ENCODE measurements around the gene RHBDF2.
A peak's percentile ranks its signal among the peaks of the same experiment; 100 is the strongest.
"Not testable (repeated sequence)": the region's sequence is repeated elsewhere in the genome, so short reads cannot be mapped to it uniquely, and the experiment has no call there.

RHBDF2 gene

GRCh38 chr17:76517638-76518038 is 16.4 kb upstream of the RHBDF2 start:
- H3K4me3 Mint-ChIP-seq = no peak overlapping the region
- peaks cover 41% of the 10 kb centered on the region for H3K4me1 Mint-ChIP-seq
- H3K27me3 Mint-ChIP-seq = no peaks in the 10 kb centered on the region
- H3K27ac Mint-ChIP-seq = no peak overlapping the region
- no peaks in the 10 kb centered on the region for H3K36me3 Mint-ChIP-seq
- H3K9me3 Mint-ChIP-seq = no peaks in the 10 kb centered on the region

- Mint-ChIP-seq H3K4me1 (peaks cover 46% of the 10 kb centered on the region), H3K36me3 (no peaks in the 10 kb centered on the region), H3K9me3 (no peaks in the 10 kb centered on the region)
These were observed 14.2 kb upstream of the RHBDF2 start for GRCh38 chr17:76515274-76515949.

GRCh38 chr17:76514355-76514754 is 13.1 kb upstream of the RHBDF2 start:
- H3K9me3 Mint-ChIP-seq, H3K27me3 Mint-ChIP-seq, H3K36me3 Mint-ChIP-seq: not testable (repeated sequence)
- H3K4me1 Mint-ChIP-seq = peaks cover 46% of the 10 kb centered on the region
- peak overlapping the region; percentile 77 for H3K27ac Mint-ChIP-seq
- H3K4me3 Mint-ChIP-seq = peak overlapping the region; percentile 82

More at GRCh38 chr17:76515274-76515949, 14.2 kb upstream of the RHBDF2 start:
- Mint-ChIP-seq H3K4me3 (peak overlapping the region; percentile 82), H3K27ac (peak overlapping the region; percentile 82), H3K27me3 (no peaks in the 10 kb centered on the region)

- no peak overlapping the region for H3K4me3 Mint-ChIP-seq
- peaks cover 42% of the 10 kb centered on the region for H3K4me1 Mint-ChIP-seq
- H3K36me3 Mint-ChIP-seq = no peaks in the 10 kb centered on the region
- no peaks in the 10 kb centered on the region for H3K9me3 Mint-ChIP-seq
- no peaks in the 10 kb centered on the region for H3K27me3 Mint-ChIP-seq
- peak overlapping the region; percentile 83 for H3K27ac Mint-ChIP-seq
These were observed 12.1 kb upstream of the RHBDF2 start for GRCh38 chr17:76513306-76513692.

GRCh38 chr17:76512366-76513305 is 11.4 kb upstream of the RHBDF2 start:
- Mint-ChIP-seq H3K36me3 (no peaks in the 10 kb centered on the region), H3K9me3 (no peaks in the 10 kb centered on the region), H3K27ac (peak overlapping the region; percentile 83), H3K4me1 (peaks cover 36% of the 10 kb centered on the region), H3K4me3 (no peak overlapping the region), H3K27me3 (no peaks in the 10 kb centered on the region)

GRCh38 chr17:76511668-76512365 is 10.6 kb upstream of the RHBDF2 start:
- no peaks in the 10 kb centered on the region for H3K9me3 Mint-ChIP-seq
- H3K27ac Mint-ChIP-seq = no peak overlapping the region
- peaks cover 36% of the 10 kb centered on the region for H3K4me1 Mint-ChIP-seq
- H3K36me3 Mint-ChIP-seq = no peaks in the 10 kb centered on the region
- no peak overlapping the region for H3K4me3 Mint-ChIP-seq
- H3K27me3 Mint-ChIP-seq = no peaks in the 10 kb centered on the region

- no peak overlapping the region for H3K27ac Mint-ChIP-seq
- H3K27me3 Mint-ChIP-seq = no peaks in the 10 kb centered on the region
- no peaks in the 10 kb centered on the region for H3K9me3 Mint-ChIP-seq
- H3K4me3 Mint-ChIP-seq = no peak overlapping the region
- peaks cover 35% of the 10 kb centered on the region for H3K4me1 Mint-ChIP-seq
- no peaks in the 10 kb centered on the region for H3K36me3 Mint-ChIP-seq
These were observed 9.6 kb upstream of the RHBDF2 start for GRCh38 chr17:76510831-76511244.

GRCh38 chr17:76508472-76509063 is 7.3 kb upstream of the RHBDF2 start:
- not testable (repeated sequence) for H3K9me3 Mint-ChIP-seq, H3K4me3 Mint-ChIP-seq, H3K36me3 Mint-ChIP-seq, H3K27me3 Mint-ChIP-seq
- Mint-ChIP-seq H3K27ac (peak overlapping the region; percentile 55), H3K4me1 (peaks cover 17% of the 10 kb centered on the region)

- H3K9me3 Mint-ChIP-seq = no peaks in the 10 kb centered on the region
- H3K27ac Mint-ChIP-seq = peak overlapping the region; percentile 12
- H3K27me3 Mint-ChIP-seq = no peaks in the 10 kb centered on the region
- H3K36me3 Mint-ChIP-seq = no peaks in the 10 kb centered on the region
- H3K4me1 Mint-ChIP-seq = peaks cover 15% of the 10 kb centered on the region
- no peak overlapping the region for H3K4me3 Mint-ChIP-seq
These were observed 5.5 kb upstream of the RHBDF2 start for GRCh38 chr17:76506408-76507345.

- peak overlapping the region; percentile 10 for H3K27ac Mint-ChIP-seq
- H3K27me3 Mint-ChIP-seq = no peaks in the 10 kb centered on the region
- H3K4me1 Mint-ChIP-seq = peaks cover 29% of the 10 kb centered on the region
- no peaks in the 10 kb centered on the region for H3K9me3 Mint-ChIP-seq
- no peaks in the 10 kb centered on the region for H3K36me3 Mint-ChIP-seq
- no peak overlapping the region for H3K4me3 Mint-ChIP-seq
These were observed 2.9 kb upstream of the RHBDF2 start for GRCh38 chr17:76504117-76504516.

GRCh38 chr17:76502341-76503211 is 1.4 kb upstream of the RHBDF2 start:
- H3K4me3 Mint-ChIP-seq = no peak overlapping the region
- no peaks in the 10 kb centered on the region for H3K27me3 Mint-ChIP-seq
- H3K36me3 Mint-ChIP-seq = no peaks in the 10 kb centered on the region
- H3K9me3 Mint-ChIP-seq = no peaks in the 10 kb centered on the region
- peaks cover 37% of the 10 kb centered on the region for H3K4me1 Mint-ChIP-seq
- H3K27ac Mint-ChIP-seq = no peak overlapping the region

GRCh38 chr17:76501827-76502307 is 644 bp upstream of the RHBDF2 start:
- Mint-ChIP-seq H3K9me3 (no peaks in the 10 kb centered on the region), H3K4me1 (peaks cover 35% of the 10 kb centered on the region), H3K27me3 (no peaks in the 10 kb centered on the region), H3K4me3 (peak overlapping the region; percentile 82), H3K36me3 (no peaks in the 10 kb centered on the region), H3K27ac (peak overlapping the region; percentile 94)

GRCh38 chr17:76500747-76501017 is 541 bp downstream of the RHBDF2 start:
- peak overlapping the region; percentile 87 for H3K4me3 Mint-ChIP-seq
- H3K4me1 Mint-ChIP-seq = peaks cover 34% of the 10 kb centered on the region
- no peaks in the 10 kb centered on the region for H3K9me3 Mint-ChIP-seq
- H3K27me3 Mint-ChIP-seq = no peaks in the 10 kb centered on the region
- no peaks in the 10 kb centered on the region for H3K36me3 Mint-ChIP-seq
- no peak overlapping the region for H3K27ac Mint-ChIP-seq

Data from activated naive CD4-positive, alpha-beta T cell treated with anti-CD3 and anti-CD28 coated beads, Interleukin-2, amount 50 U/mL, for 24 hours (primary cell).